SK-N-SH (cell line): ENCODE measurements around the gene IGSF3. TPM values are rescaled to one million over a fixed set of nuclear protein-coding genes. Genes with fewer than 3 reads are reported as not detected.

Experiments used
- CTCF ChIA-PET: fragments of 300-600, 350-600 bp; formaldehyde crosslinking; extraction: SDS; loops from one replicate; lab custom pipeline; 2021; lab: Yijun Ruan, JAX
- POLR2A ChIA-PET: fragments of 350-600 bp; sonication (Branson Sonifier 250); formaldehyde crosslinking; extraction: SDS; loops from one replicate; lab custom pipeline; 2020; ENCODE audit warnings: antibody characterized with exemption, inconsistent platforms; lab: Yijun Ruan, JAX
- DNase-seq: peaks from one replicate; pipeline ENCODE4 v3.0.0; 2012
- H2AFZ ChIP-seq: fragments of 200-600 bp; sonication (generic); 2 replicates; pipeline ENCODE4 v1.8.1; 2016; ENCODE audit warnings: antibody characterized with exemption, mild to moderate bottlenecking, low read depth
- H3F3A ChIP-seq: fragments of 200-600 bp; sonication (generic); replicated peaks from 2 replicates; pipeline ENCODE3; 2016; ENCODE audit warnings: antibody characterized with exemption, mild to moderate bottlenecking; ENCODE audit not compliant: insufficient read depth
- H3K27ac ChIP-seq, 2 experiments: fragments of 200-500 bp in 1 of 2; fragments of 200-600 bp in 1 of 2; sonication (Bioruptor generic) in 1 of 2; sonication (generic), shearing (Covaris generic) in 1 of 2; 2 replicates each; pipeline versions ENCODE4 v1.5.1 to v1.6.1; 2014 to 2016; ENCODE audit warnings: low read depth in 2 of 2, inconsistent platforms in 1 of 2, low read length in 1 of 2, mild to moderate bottlenecking in 1 of 2, mixed read lengths in 1 of 2
- H3K27me3 ChIP-seq: fragments of 200-600 bp; sonication (generic), shearing (Covaris generic); 2 replicates; pipeline ENCODE4 v1.6.1; 2016; ENCODE audit warnings: mixed run types; ENCODE audit not compliant: insufficient read depth
- H3K36me3 ChIP-seq, 2 experiments: fragments of 200-500 bp in 1 of 2; fragments of 200-600 bp in 1 of 2; sonication (Bioruptor generic) in 1 of 2; sonication (generic) in 1 of 2; replicated peaks in 1 of 2; 2 replicates each; pipeline versions ENCODE3 to v1.5.1; 2014 to 2016; ENCODE audit warnings: low read length in 1 of 2, mild to moderate bottlenecking in 1 of 2; ENCODE audit not compliant: insufficient read depth in 2 of 2, control insufficient read depth in 1 of 2
- H3K4me1 ChIP-seq, 2 experiments: fragments of 200-500 bp in 1 of 2; fragments of 200-600 bp in 1 of 2; sonication (Bioruptor generic) in 1 of 2; sonication (generic), shearing (Covaris generic) in 1 of 2; 2 replicates each; pipeline versions ENCODE4 v1.5.1 to v1.6.1; 2014 to 2016; ENCODE audit warnings: low read depth in 1 of 2, low read length in 1 of 2, mixed run types in 1 of 2; ENCODE audit not compliant: insufficient read depth in 2 of 2, control insufficient read depth in 1 of 2
- H3K4me2 ChIP-seq: fragments of 200-600 bp; sonication (generic), shearing (Covaris generic); 2 replicates; pipeline ENCODE4 v1.6.1; 2017; ENCODE audit warnings: mixed run types
- H3K4me3 ChIP-seq, 2 experiments: fragments of 200-500 bp in 1 of 2; fragments of 200-600 bp in 1 of 2; sonication (Bioruptor generic) in 1 of 2; sonication (generic), shearing (Covaris generic) in 1 of 2; 2 replicates each; pipeline versions ENCODE4 v1.5.1 to v1.8.1; 2014 to 2016; ENCODE audit warnings: low read depth in 2 of 2, inconsistent platforms in 1 of 2, low read length in 1 of 2, mild to moderate bottlenecking in 1 of 2, mixed read lengths in 1 of 2, moderate library complexity in 1 of 2
- H3K79me2 ChIP-seq: fragments of 200-600 bp; sonication (generic); 2 replicates; pipeline ENCODE4 v1.8.1; 2017; ENCODE audit warnings: mild to moderate bottlenecking; ENCODE audit not compliant: insufficient read depth
- H3K9ac ChIP-seq: fragments of 200-600 bp; sonication (generic); 2 replicates; pipeline ENCODE4 v1.6.1; 2017; ENCODE audit warnings: mixed run types
- H3K9me2 ChIP-seq: fragments of 200-600 bp; sonication (generic); 2 replicates; pipeline ENCODE4 v1.6.1; 2017; ENCODE audit warnings: mixed run types
- H3K9me3 ChIP-seq: fragments of 200-600 bp; sonication (generic); 2 replicates; pipeline ENCODE4 v1.6.1; 2017; ENCODE audit warnings: mixed run types, mild to moderate bottlenecking, moderate library complexity
- H4K20me1 ChIP-seq: fragments of 200-600 bp; sonication (generic); 2 replicates; pipeline ENCODE4 v1.6.1; 2017; ENCODE audit warnings: mild to moderate bottlenecking, mixed run types; ENCODE audit not compliant: insufficient read depth
- CHD2 ChIP-seq: fragments of 150-350 bp; IDR thresholded peaks from 2 replicates; pipeline ENCODE4 v1.6.1; 2018; ENCODE audit warnings: low read length; ENCODE audit not compliant: partially characterized antibody
- CTCF ChIP-seq: fragments of 200-600 bp; sonication (generic); IDR thresholded peaks from 2 replicates; pipeline ENCODE4 v1.6.1; 2017; ENCODE audit warnings: antibody characterized with exemption, mild to moderate bottlenecking, moderate library complexity
- ELF1 ChIP-seq: IDR thresholded peaks from 2 replicates; pipeline ENCODE4 v1.4.0; 2012
- FOSL2 ChIP-seq: IDR thresholded peaks from 2 replicates; pipeline ENCODE4 v1.4.0; 2012; ENCODE audit warnings: low read depth, mild to moderate bottlenecking, moderate library complexity, borderline replicate concordance
- GATA2 ChIP-seq: sonication (generic); formaldehyde crosslinking; IDR thresholded peaks from 2 replicates; pipeline ENCODE4 v1.5.0; 2020; ENCODE audit warnings: mild to moderate bottlenecking, missing genetic modification reagents
- MAX ChIP-seq: IDR thresholded peaks from 2 replicates; pipeline ENCODE4 v1.4.0; 2012; ENCODE audit warnings: low read depth
- MEF2A ChIP-seq: IDR thresholded peaks from 2 replicates; pipeline ENCODE4 v1.4.0; 2012; ENCODE audit warnings: low read depth, borderline replicate concordance
- NFIC ChIP-seq: IDR thresholded peaks from 2 replicates; pipeline ENCODE4 v1.4.0; 2012; ENCODE audit warnings: borderline replicate concordance
- POLR2AphosphoS5 ChIP-seq: IDR thresholded peaks from 2 replicates; pipeline ENCODE4 v1.6.1; 2012; ENCODE audit warnings: low read depth, low read length
- RAD21 ChIP-seq: IDR thresholded peaks from 2 replicates; pipeline ENCODE4 v1.6.1; 2012; ENCODE audit warnings: mild to moderate bottlenecking, low read length
- RCOR1 ChIP-seq: fragments of 150-350 bp; IDR thresholded peaks from 2 replicates; pipeline ENCODE4 v1.6.1; 2017; ENCODE audit warnings: antibody characterized with exemption, low read length
- REST ChIP-seq: IDR thresholded peaks from 2 replicates; pipeline ENCODE4 v1.6.1; 2012; ENCODE audit warnings: mild to moderate bottlenecking, low read depth, low read length, moderate library complexity
- SMC3 ChIP-seq: IDR thresholded peaks from 2 replicates; pipeline ENCODE4 v1.6.1; 2012; ENCODE audit warnings: low read depth, low read length, improper control_type of control experiment
- TAF1 ChIP-seq: IDR thresholded peaks from 2 replicates; pipeline ENCODE4 v1.6.1; 2012; ENCODE audit warnings: low read depth, mild to moderate bottlenecking, low read length, moderate library complexity, borderline replicate concordance
- TEAD4 ChIP-seq: IDR thresholded peaks from 2 replicates; pipeline ENCODE4 v1.4.0; 2012; ENCODE audit warnings: mild to moderate bottlenecking, borderline replicate concordance; ENCODE audit not compliant: insufficient read depth
- USF1 ChIP-seq: IDR thresholded peaks from 2 replicates; pipeline ENCODE4 v1.4.0; 2012; ENCODE audit warnings: low read depth, borderline replicate concordance
- WGBS: methylation state at CpG from one replicate; pipeline ENCODE4 v1.1.6; 2017; ENCODE audit warnings: low lambda C conversion rate; 5-methylcytosine and 5-hydroxymethylcytosine counted together
- polyA plus RNA-seq, 3 experiments: library from polyadenylated mRNA; depleted of rRNA; stranded (reverse); fragments of >200 nt; gene quantifications; 2 replicates each; pipeline ENCODE4 v1.2.3, GENCODE V29; 2012

Gene IGSF3
- polyA plus RNA-seq, 1 of the 3 experiments (the other 2 are of a cell fraction) = 3.0 TPM

- Histone ChIP-seq H3K9me2 (no peaks in the 10 kb centered on the region), H3K36me3 (peaks cover 0 to 3% of the 10 kb centered on the region in 2 experiments), H3K4me2 (no peak overlapping the region), H2AFZ (no peak overlapping the region), H3K9me3 (no peaks in the 10 kb centered on the region), H3K9ac (no peak overlapping the region), H3K79me2 (peaks cover 55% of the 10 kb centered on the region), H3K4me3 (no peak overlapping the region), H4K20me1 (no peaks in the 10 kb centered on the region), H3K4me1 (peaks cover 4 to 19% of the 10 kb centered on the region in 2 experiments; a peak in 1 of 4 replicates), H3K27me3 (no peaks in the 10 kb centered on the region), H3F3A (peaks cover 8% of the 10 kb centered on the region)
- WGBS = 91% methylated on average over 4 of the region's 4 CpGs
- ChIA-PET CTCF (interaction anchor here (0.6 to 1.8 kb wide), 5 partner anchors 28 to 523 kb away, joined by 3 to 11 read pairs (median 4); no protein-coding TSS in a partner anchor), POLR2A (interaction anchor here (1.0 kb wide), 1 partner anchor 99 kb away, joined by 3 read pairs; the partner anchor contains the start of gene IGSF3)
- DNase-seq = no peak
- TF ChIP-seq MAX = no peak
- TF ChIP-seq TEAD4 = no peak
- TF ChIP-seq ELF1 = no peak
- TF ChIP-seq RAD21 = no peak
- TF ChIP-seq REST = no peak
- TF ChIP-seq GATA2 = no peak
- no peak for TF ChIP-seq NFIC
- TF ChIP-seq TAF1 = no peak
- TF ChIP-seq CTCF = no peak
- no peak for TF ChIP-seq MEF2A
- no peak for TF ChIP-seq RCOR1
- TF ChIP-seq POLR2AphosphoS5 = no peak
- TF ChIP-seq SMC3 = no peak
- no peak for TF ChIP-seq CHD2
- TF ChIP-seq FOSL2 = no peak
- no peak for TF ChIP-seq USF1
- TF ChIP-seq, all 33 proteins: peak for 0
- H3K27ac ChIP-seq = no peak overlapping the region
Observed at GRCh38 chr1:116567790-116568661, 99.5 kb downstream of the IGSF3 start.
